Endothelial cell of umbilical vein (primary cell): ENCODE results near the gene PARD3B.

Experiments used
- GATA2 ChIP-seq: IDR thresholded peaks from 2 replicates; pipeline ENCODE4 v1.7.0; 2011; ENCODE audit warnings: low read depth, mild to moderate bottlenecking, moderate library complexity, mixed read lengths, low read length; ENCODE audit not compliant: insufficient read length, insufficient read depth
- POLR2A ChIP-seq: IDR thresholded peaks from 2 replicates; pipeline ENCODE4 v1.6.1; 2012; ENCODE audit warnings: low read depth, mild to moderate bottlenecking, control low read depth, low read length
- TF ChIP-seq, protein P1 (sequence below), 2 donors: IDR thresholded peaks; 1 replicate in 1 of 2; 2 replicates in 1 of 2; pipeline ENCODE4 v1.5.1; 2011; ENCODE audit warnings: low read length in 2 of 2, mild to moderate bottlenecking in 2 of 2, moderate library complexity in 2 of 2, control low read depth in 1 of 2, inconsistent platforms in 1 of 2, low read depth in 1 of 2; ENCODE audit not compliant: insufficient read depth in 1 of 2; ENCODE audit errors: extremely low read depth in 1 of 2

GRCh38 chr2:205148755-205149154 is 603.5 kb downstream of the PARD3B start:
- TF ChIP-seq POLR2A (no peak), GATA2 (no peak)
- TF ChIP-seq, protein P1, sequence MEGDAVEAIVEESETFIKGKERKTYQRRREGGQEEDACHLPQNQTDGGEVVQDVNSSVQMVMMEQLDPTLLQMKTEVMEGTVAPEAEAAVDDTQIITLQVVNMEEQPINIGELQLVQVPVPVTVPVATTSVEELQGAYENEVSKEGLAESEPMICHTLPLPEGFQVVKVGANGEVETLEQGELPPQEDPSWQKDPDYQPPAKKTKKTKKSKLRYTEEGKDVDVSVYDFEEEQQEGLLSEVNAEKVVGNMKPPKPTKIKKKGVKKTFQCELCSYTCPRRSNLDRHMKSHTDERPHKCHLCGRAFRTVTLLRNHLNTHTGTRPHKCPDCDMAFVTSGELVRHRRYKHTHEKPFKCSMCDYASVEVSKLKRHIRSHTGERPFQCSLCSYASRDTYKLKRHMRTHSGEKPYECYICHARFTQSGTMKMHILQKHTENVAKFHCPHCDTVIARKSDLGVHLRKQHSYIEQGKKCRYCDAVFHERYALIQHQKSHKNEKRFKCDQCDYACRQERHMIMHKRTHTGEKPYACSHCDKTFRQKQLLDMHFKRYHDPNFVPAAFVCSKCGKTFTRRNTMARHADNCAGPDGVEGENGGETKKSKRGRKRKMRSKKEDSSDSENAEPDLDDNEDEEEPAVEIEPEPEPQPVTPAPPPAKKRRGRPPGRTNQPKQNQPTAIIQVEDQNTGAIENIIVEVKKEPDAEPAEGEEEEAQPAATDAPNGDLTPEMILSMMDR (IDR thresholded peaks at IDR 0.05; ENCODE audit: extremely low read depth in 1 of 2, insufficient read depth in 1 of 2, low read depth in 1 of 2, low read length in 2 of 2), result no peak
